ENCODE data around the gene MARCKSL1.
"Not testable (repeated sequence)": the region's sequence is repeated elsewhere in the genome, so short reads cannot be mapped to it uniquely, and the experiment has no call there.

MARCKSL1 gene

DNA sequence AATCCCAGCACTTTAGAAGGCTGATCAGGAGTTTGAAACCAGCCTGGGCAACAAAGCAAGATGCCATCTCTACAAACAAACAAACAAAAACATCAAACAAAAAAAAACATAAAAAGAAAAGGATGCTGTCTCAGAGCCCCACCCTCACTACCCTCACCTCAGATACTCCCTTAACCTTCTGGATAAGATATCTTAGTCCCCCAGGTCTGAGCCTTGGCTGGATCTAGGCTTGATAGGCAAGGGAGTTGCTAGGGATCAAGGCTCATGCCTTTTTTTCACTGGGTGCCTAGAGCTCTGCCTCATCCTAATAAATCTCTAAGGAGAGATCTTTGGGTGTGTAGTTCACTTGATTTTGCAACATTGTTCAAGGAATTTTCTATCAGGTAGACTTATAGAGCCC is 36.7 kb downstream of the MARCKSL1 start:
- TF ChIP-seq SPI1 (IDR thresholded peaks at IDR 0.05; ENCODE audit: low read depth, low read length) = no peak
- TF ChIP-seq POLR2A (IDR thresholded peaks at IDR 0.05; ENCODE audit: low read depth, low read length) = no peak
- no peak for TF ChIP-seq PAX5 (IDR thresholded peaks at IDR 0.05; ENCODE audit: insufficient read depth, low read length, severe bottlenecking)
- TF ChIP-seq POLR2AphosphoS5 (IDR thresholded peaks at IDR 0.05; ENCODE audit: low read depth, low read length) = no peak
- TF ChIP-seq POU2F2 (IDR thresholded peaks at IDR 0.05; ENCODE audit: low read depth, low read length) = no peak
- TF ChIP-seq TAF1 (IDR thresholded peaks at IDR 0.05; ENCODE audit: low read depth, low read length) = no peak
- FAIRE-seq = no peak
- DNase-seq (ENCODE audit: insufficient read length, low spot score) = no peak

DNA sequence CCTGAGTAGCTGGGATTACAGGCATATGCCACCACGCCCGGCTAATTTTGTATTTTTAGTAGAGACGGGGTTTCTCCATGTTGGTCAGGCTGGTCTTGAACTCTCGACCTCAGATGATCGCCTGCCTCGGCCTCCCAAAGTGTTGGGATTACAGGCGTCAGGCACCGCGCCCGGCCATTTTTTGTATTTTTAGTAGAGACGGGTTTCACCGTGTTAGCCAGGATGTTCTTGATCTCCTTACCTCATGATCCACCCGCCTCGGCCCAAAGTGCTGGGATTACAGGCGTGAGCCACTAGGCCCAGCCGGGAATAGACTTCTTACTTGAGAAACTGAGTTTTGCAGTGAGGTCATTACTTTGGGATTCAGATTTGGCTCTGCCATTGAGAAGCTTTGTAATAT is 37.8 kb downstream of the MARCKSL1 start:
- not testable (repeated sequence) for DNase-seq (ENCODE audit: insufficient read length, low spot score); FAIRE-seq

DNA sequence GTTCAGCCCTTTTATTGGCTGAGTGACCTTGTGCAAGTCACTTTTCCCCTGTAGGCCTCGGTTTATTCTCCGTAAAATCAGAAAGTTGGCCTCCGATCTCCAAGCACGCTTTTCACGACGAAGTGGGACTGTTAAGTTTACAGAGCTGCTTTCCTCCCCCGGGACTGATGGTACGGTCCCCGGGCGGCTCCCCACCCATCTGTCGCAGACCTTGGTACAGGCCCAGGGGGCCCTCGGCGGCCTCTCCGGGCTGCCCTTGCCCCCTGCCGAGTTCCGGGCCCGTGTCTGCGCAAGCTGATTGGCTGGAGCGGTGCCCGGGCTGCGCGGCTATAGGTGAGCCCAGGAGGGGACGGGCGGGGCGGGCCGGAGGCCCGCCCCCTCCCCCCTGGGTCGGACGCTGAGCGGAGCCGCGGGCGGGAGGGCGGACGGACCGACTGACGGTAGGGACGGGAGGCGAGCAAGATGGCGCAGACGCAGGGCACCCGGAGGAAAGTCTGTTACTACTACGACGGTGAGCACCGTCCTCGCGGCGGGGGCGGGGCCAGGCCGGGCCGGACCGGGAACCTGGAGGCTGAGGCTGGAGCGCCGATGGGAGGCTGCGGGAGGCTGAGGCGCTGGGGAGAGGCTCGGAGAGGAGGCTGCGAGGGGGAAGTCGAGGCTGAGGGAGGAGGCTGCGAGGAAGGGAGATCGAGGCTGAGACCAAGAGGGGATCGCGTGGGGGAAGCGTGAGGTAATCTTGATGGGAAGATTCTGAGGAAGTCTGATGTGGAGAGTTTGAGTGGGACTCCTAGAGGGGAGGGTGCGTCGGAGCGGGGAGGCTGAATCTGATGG is 44.1 kb downstream of the MARCKSL1 start, which contains the start of gene HDAC1:
TSS of gene HDAC1 (plus strand) at position 376 of the 831 bp plus-strand sequence. CDS start at position 463, 87 bp downstream.
- TF ChIP-seq PAX5 (IDR thresholded peaks at IDR 0.05; ENCODE audit: insufficient read depth, low read length, severe bottlenecking) (no peak), POLR2A (IDR thresholded peaks at IDR 0.05; ENCODE audit: low read depth, low read length) (peak; percentile 56; the same call in 1 of the 2 replicates), TAF1 (IDR thresholded peaks at IDR 0.05; ENCODE audit: low read depth, low read length) (peak; percentile 82), POLR2AphosphoS5 (IDR thresholded peaks at IDR 0.05; ENCODE audit: low read depth, low read length) (peak; percentile 64; the same call in 1 of the 2 replicates)
- peak; percentile 97 for FAIRE-seq
- peak; percentile 97 for DNase-seq (ENCODE audit: insufficient read length, low spot score)

DNA sequence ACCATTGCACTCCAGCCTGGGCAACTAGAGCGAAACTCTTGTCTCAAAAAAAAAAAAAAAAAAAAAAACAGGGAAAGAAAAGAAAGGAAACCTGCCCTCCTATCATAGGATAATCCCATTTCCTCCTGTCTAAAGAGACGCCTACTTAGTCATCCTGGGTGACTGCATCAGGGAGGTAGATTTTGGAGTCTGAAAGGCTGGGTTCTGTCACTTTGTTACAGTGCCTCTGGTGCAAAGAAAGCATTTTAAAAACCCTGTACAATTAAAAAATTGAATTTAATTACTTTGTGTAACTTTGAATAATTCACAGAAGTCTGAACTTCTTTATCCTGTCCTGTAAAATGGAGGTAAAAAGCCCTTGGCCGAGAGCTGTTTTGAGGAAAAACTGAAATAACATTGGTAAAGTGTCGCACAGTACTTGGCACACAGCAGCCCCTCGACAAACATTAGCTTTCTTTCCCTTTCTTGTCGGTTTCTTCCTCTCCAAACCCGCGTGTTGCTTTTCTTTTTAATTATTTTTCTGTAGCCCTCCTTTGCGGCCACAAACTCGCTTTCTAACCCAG is 44.8 kb downstream of the MARCKSL1 start:
- no peak for FAIRE-seq
- no peak for DNase-seq (ENCODE audit: insufficient read length, low spot score)
- TF ChIP-seq TAF1 (IDR thresholded peaks at IDR 0.05; ENCODE audit: low read depth, low read length) (no peak), POLR2A (IDR thresholded peaks at IDR 0.05; ENCODE audit: low read depth, low read length) (no peak), SPI1 (IDR thresholded peaks at IDR 0.05; ENCODE audit: low read depth, low read length) (no peak), POU2F2 (IDR thresholded peaks at IDR 0.05; ENCODE audit: low read depth, low read length) (no peak), POLR2AphosphoS5 (IDR thresholded peaks at IDR 0.05; ENCODE audit: low read depth, low read length) (no peak), PAX5 (IDR thresholded peaks at IDR 0.05; ENCODE audit: insufficient read depth, low read length, severe bottlenecking) (no peak)

DNA sequence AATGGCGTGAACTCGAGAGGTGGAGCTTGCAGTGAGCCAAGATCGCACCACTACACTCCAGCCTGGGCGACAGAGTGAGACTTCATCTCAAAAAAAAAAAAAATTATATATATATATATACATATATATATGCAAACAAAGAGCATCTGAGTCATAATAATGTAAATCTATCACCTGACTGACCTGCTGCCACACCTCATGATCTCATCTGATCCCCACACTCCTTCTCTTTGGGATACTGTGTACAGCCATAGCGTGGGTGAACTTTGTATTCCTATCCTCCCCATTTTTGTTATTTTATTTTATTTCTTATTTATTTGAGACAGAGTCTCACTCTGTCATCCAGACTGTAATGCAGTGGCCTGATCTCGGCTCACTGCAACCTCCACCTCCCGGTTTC is 46.8 kb downstream of the MARCKSL1 start:
- TF ChIP-seq PAX5 (IDR thresholded peaks at IDR 0.05; ENCODE audit: insufficient read depth, low read length, severe bottlenecking) (no peak), TAF1 (IDR thresholded peaks at IDR 0.05; ENCODE audit: low read depth, low read length) (no peak), POLR2AphosphoS5 (IDR thresholded peaks at IDR 0.05; ENCODE audit: low read depth, low read length) (no peak), SPI1 (IDR thresholded peaks at IDR 0.05; ENCODE audit: low read depth, low read length) (no peak), POLR2A (IDR thresholded peaks at IDR 0.05; ENCODE audit: low read depth, low read length) (no peak), POU2F2 (IDR thresholded peaks at IDR 0.05; ENCODE audit: low read depth, low read length) (no peak)
- no peak for FAIRE-seq
- DNase-seq (ENCODE audit: insufficient read length, low spot score) = no peak

DNA sequence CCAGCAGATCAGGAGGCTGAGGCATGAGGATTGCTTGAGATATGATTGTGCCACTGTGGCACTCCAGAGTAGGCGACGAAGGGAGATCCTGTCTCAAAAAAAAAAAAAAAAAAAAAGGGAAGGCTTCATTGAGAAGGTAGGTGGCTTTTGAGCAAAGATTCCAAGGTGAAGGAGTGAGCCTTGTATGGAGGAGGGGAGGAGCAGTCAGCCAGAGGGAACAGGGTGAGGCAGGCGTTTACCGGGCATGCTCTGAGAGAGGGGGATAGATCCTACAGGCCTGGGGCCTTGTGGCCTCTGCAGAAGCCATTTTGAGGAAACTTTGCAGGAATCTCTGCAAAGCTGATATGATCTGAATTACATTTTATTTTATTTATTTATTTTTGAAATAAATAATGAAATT is 49.3 kb downstream of the MARCKSL1 start:
- FAIRE-seq (no peak), DNase-seq (ENCODE audit: insufficient read length, low spot score) (no peak)
- TF ChIP-seq POLR2A (IDR thresholded peaks at IDR 0.05; ENCODE audit: low read depth, low read length) (no peak), TAF1 (IDR thresholded peaks at IDR 0.05; ENCODE audit: low read depth, low read length) (no peak), PAX5 (IDR thresholded peaks at IDR 0.05; ENCODE audit: insufficient read depth, low read length, severe bottlenecking) (no peak), SPI1 (IDR thresholded peaks at IDR 0.05; ENCODE audit: low read depth, low read length) (no peak), POLR2AphosphoS5 (IDR thresholded peaks at IDR 0.05; ENCODE audit: low read depth, low read length) (no peak), POU2F2 (IDR thresholded peaks at IDR 0.05; ENCODE audit: low read depth, low read length) (no peak)

DNA sequence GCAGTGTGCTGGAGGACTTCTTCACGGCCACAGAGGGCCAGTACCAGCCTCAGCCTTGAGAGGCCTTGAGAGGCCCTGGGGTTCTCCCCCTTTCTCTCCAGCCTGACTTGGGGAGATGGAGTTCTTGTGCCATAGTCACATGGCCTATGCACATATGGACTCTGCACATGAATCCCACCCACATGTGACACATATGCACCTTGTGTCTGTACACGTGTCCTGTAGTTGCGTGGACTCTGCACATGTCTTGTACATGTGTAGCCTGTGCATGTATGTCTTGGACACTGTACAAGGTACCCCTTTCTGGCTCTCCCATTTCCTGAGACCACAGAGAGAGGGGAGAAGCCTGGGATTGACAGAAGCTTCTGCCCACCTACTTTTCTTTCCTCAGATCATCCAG is 50.4 kb downstream of the MARCKSL1 start:
- TF ChIP-seq POLR2A (IDR thresholded peaks at IDR 0.05; ENCODE audit: low read depth, low read length) (no peak), PAX5 (IDR thresholded peaks at IDR 0.05; ENCODE audit: insufficient read depth, low read length, severe bottlenecking) (no peak), TAF1 (IDR thresholded peaks at IDR 0.05; ENCODE audit: low read depth, low read length) (no peak), SPI1 (IDR thresholded peaks at IDR 0.05; ENCODE audit: low read depth, low read length) (no peak), POLR2AphosphoS5 (IDR thresholded peaks at IDR 0.05; ENCODE audit: low read depth, low read length) (no peak), POU2F2 (IDR thresholded peaks at IDR 0.05; ENCODE audit: low read depth, low read length) (no peak)
- DNase-seq (ENCODE audit: insufficient read length, low spot score) = no peak
- no peak for FAIRE-seq

DNA sequence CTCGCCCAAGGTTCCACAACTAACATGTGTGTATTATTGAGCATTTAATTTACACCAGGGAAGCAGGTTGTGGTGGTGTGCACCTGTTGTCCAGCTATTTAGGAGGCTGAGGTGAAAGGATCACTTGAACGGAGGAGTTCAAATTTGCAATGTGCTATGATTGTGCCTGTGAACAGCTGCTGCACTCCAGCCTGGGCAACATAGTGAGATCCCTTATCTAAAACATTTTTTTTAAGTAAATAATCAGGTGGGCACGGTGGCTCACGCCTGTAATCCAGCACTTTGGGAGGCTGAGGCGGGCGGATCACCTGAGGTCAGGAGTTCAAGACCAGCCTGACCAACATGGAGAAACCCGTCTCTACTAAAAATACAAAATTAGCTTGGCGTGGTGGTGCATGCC is 51.3 kb downstream of the MARCKSL1 start:
- not testable (repeated sequence) for FAIRE-seq; DNase-seq (ENCODE audit: insufficient read length, low spot score)

All from GM12891 (cell line).